Endothelial cell of hepatic sinusoid (primary cell): ENCODE data around the gene PRDM4.

Source experiments
- in situ Hi-C: cut with HindIII; loops from 2 replicates; pipeline ENCODE4 v1.10.0; 2017; ENCODE audit warnings: low sequenced_read_pairs

The PRDM4 gene

GRCh38 chr12:107760809-107761501, at the start of gene PRDM4:
PRDM4 (minus strand) TSS chr12:107761137; CDS start chr12:107760515, 622 bp downstream.
- in situ Hi-C loops, result no loop called here

GRCh38 chr12:107807471-107808150, 46.7 kb upstream of the PRDM4 start:
- in situ Hi-C loops, result no loop called here

- in situ Hi-C loops, result no loop called here
Measured at GRCh38 chr12:107805488-107806180, 44.7 kb upstream of the PRDM4 start.

GRCh38 chr12:107803092-107803491, 42.2 kb upstream of the PRDM4 start:
- in situ Hi-C loops, result no loop called here

- in situ Hi-C loops, result no loop called here
Measured at GRCh38 chr12:107801150-107801549, 40.2 kb upstream of the PRDM4 start.

- in situ Hi-C loops, result no loop called here
Measured at GRCh38 chr12:107798580-107798979, 37.6 kb upstream of the PRDM4 start.

GRCh38 chr12:107794451-107794850, 33.5 kb upstream of the PRDM4 start:
- in situ Hi-C loops, result no loop called here

- in situ Hi-C loops, result no loop called here
Measured at GRCh38 chr12:107791465-107792089, 30.6 kb upstream of the PRDM4 start.

- in situ Hi-C loops, result no loop called here
Measured at GRCh38 chr12:107788690-107789458, 27.9 kb upstream of the PRDM4 start.

GRCh38 chr12:107788281-107788680, 27.3 kb upstream of the PRDM4 start:
- in situ Hi-C loops, result no loop called here

- in situ Hi-C loops, result no loop called here
Measured at GRCh38 chr12:107783406-107784376, 22.8 kb upstream of the PRDM4 start.

GRCh38 chr12:107782067-107782466, 21.1 kb upstream of the PRDM4 start:
- in situ Hi-C loops, result no loop called here

GRCh38 chr12:107780298-107780697, 19.4 kb upstream of the PRDM4 start:
- in situ Hi-C loops, result no loop called here

GRCh38 chr12:107779077-107779831, 18.3 kb upstream of the PRDM4 start:
- in situ Hi-C loops, result no loop called here

GRCh38 chr12:107778383-107779025, 17.6 kb upstream of the PRDM4 start:
- in situ Hi-C loops, result no loop called here

- in situ Hi-C loops, result no loop called here
Measured at GRCh38 chr12:107776171-107776570, 15.2 kb upstream of the PRDM4 start.

- in situ Hi-C loops, result no loop called here
Measured at GRCh38 chr12:107775093-107775721, 14.3 kb upstream of the PRDM4 start.
